ENCODE results near the gene RAB38. TPM values are rescaled to one million over a fixed set of nuclear protein-coding genes. Genes with fewer than 3 reads are reported as not detected.

RAB38 gene
- total RNA-seq, 3 donors from 2014 or later (not counting 1 experiment from before 2014, with no cell fraction given), result 4.0 to 10.9 (median 5.4) TPM

- Mint-ChIP-seq H3K9me3 (peaks cover 0 to 2% of the 10 kb centered on the region in 2 donors), H3K4me1 (no peaks in the 10 kb centered on the region), H3K27me3 (ENCODE audit: low read depth in 2 of 2) (no peaks in the 10 kb centered on the region), H3K4me3 (no peak overlapping the region), H3K36me3 (peaks cover 22% of the 10 kb centered on the region), H3K27ac (no peak overlapping the region)
- ATAC-seq (no peak), DNase-seq (no peak)
- no peak for TF ChIP-seq CTCF (IDR thresholded peaks at IDR 0.05)
- Histone ChIP-seq H3K27ac (ENCODE audit: low read length) (no peak overlapping the region), H3K9me3 (ENCODE audit: control insufficient read depth, insufficient read depth, low read length) (peaks cover 14% of the 10 kb centered on the region), H3K4me1 (ENCODE audit: control insufficient read depth, insufficient read depth, low read length) (no peaks in the 10 kb centered on the region), H3K36me3 (ENCODE audit: control insufficient read depth, insufficient read depth, low read length) (no peaks in the 10 kb centered on the region), H3K27me3 (ENCODE audit: control insufficient read depth, insufficient read depth, low read length) (no peaks in the 10 kb centered on the region), H3K4me3 (ENCODE audit: low read length) (no peak overlapping the region)
- whole genome bisulfite sequencing (ENCODE audit: insufficient coverage), result 89% methylated on average over 5 of the region's 5 CpGs
- intact Hi-C loops (cut with micrococcal nuclease), result no loop called here
Observed at GRCh38 chr11:88151709-88152265, 23.5 kb downstream of the RAB38 start.

GRCh38 chr11:88146106-88146505 lies 29.1 kb downstream of the RAB38 start:
- TF ChIP-seq CTCF (IDR thresholded peaks at IDR 0.05), result no peak
- intact Hi-C loops (cut with micrococcal nuclease), result no loop called here
- no peak overlapping the region for H3K27ac ChIP-seq (ENCODE audit: low read length)
- H3K4me1 Mint-ChIP-seq, result no peaks in the 10 kb centered on the region
- no peak overlapping the region for H3K4me3 ChIP-seq (ENCODE audit: low read length)
- H3K27me3 ChIP-seq (ENCODE audit: control insufficient read depth, insufficient read depth, low read length), result no peaks in the 10 kb centered on the region
- peaks cover 7% of the 10 kb centered on the region for H3K36me3 Mint-ChIP-seq
- no peaks in the 10 kb centered on the region for H3K4me1 ChIP-seq (ENCODE audit: control insufficient read depth, insufficient read depth, low read length)
- 100% methylated on average over 1 of the region's 1 CpG for WGBS (ENCODE audit: insufficient coverage)
- no peaks in the 10 kb centered on the region for H3K27me3 Mint-ChIP-seq (ENCODE audit: low read depth in 2 of 2)
- no peak overlapping the region for H3K4me3 Mint-ChIP-seq
- no peaks in the 10 kb centered on the region for H3K9me3 ChIP-seq (ENCODE audit: control insufficient read depth, insufficient read depth, low read length)
- DNase-seq (no peak), ATAC-seq (no peak)
- no peaks in the 10 kb centered on the region for H3K9me3 Mint-ChIP-seq
- H3K36me3 ChIP-seq (ENCODE audit: control insufficient read depth, insufficient read depth, low read length), result no peaks in the 10 kb centered on the region
- H3K27ac Mint-ChIP-seq, result no peak overlapping the region

- H3K9me3 ChIP-seq (ENCODE audit: control insufficient read depth, insufficient read depth, low read length), result no peaks in the 10 kb centered on the region
- no peak for TF ChIP-seq CTCF (IDR thresholded peaks at IDR 0.05)
- H3K27me3 ChIP-seq (ENCODE audit: control insufficient read depth, insufficient read depth, low read length), result no peaks in the 10 kb centered on the region
- ATAC-seq, result no peak
- H3K36me3 ChIP-seq (ENCODE audit: control insufficient read depth, insufficient read depth, low read length), result no peaks in the 10 kb centered on the region
- no peaks in the 10 kb centered on the region for H3K4me1 ChIP-seq (ENCODE audit: control insufficient read depth, insufficient read depth, low read length)
- no peak overlapping the region for H3K4me3 ChIP-seq (ENCODE audit: low read length)
- intact Hi-C loops (cut with micrococcal nuclease), result no loop called here
- Mint-ChIP-seq H3K4me3 (no peak overlapping the region), H3K9me3 (no peaks in the 10 kb centered on the region), H3K36me3 (no peaks in the 10 kb centered on the region), H3K27ac (no peak overlapping the region), H3K4me1 (no peaks in the 10 kb centered on the region), H3K27me3 (ENCODE audit: low read depth in 2 of 2) (no peaks in the 10 kb centered on the region)
- 95% methylated on average over 1 of the region's 1 CpG for WGBS (ENCODE audit: insufficient coverage)
- no peak overlapping the region for H3K27ac ChIP-seq (ENCODE audit: low read length)
- no peak for DNase-seq
Observed at GRCh38 chr11:88139865-88140264, 35.4 kb downstream of the RAB38 start.
